ENCODE measurements around the gene MYL10. TPM values are rescaled to one million over a fixed set of nuclear protein-coding genes. Genes with fewer than 3 reads are reported as not detected.

Gene MYL10
- total and polyA plus RNA-seq, 10 of the 15 experiments (the other 5 are each of a cell fraction or from before 2014, with no cell fraction given): not detected

GRCh38 chr7:101669307-101669706 lies 40.2 kb upstream of the MYL10 start:
- no peak for ATAC-seq
- no peaks in the 10 kb centered on the region for H3K4me1 ChIP-seq (ENCODE audit: control insufficient read depth, insufficient read depth, low read length)
- ChIA-PET SMC1A (ENCODE audit: uncharacterized antibody, unreplicated experiment) (no interaction called here), CTCF (no interaction called here), RAD21 (ENCODE audit: unreplicated experiment) (no interaction called here), POLR2A (no interaction called here)
- in situ Hi-C loops (cut with MboI) (no loop called here), intact Hi-C loops (cut with micrococcal nuclease; ENCODE audit: unreplicated experiment) (no loop called here)
- DNase-seq (ENCODE audit: low read depth, low spot score): no peak
- no peaks in the 10 kb centered on the region for H3K36me3 ChIP-seq (ENCODE audit: control insufficient read depth in 2 of 2, insufficient read depth in 2 of 2, low read length in 1 of 2)
- H2AFZ ChIP-seq (ENCODE audit: control insufficient read depth, low read depth, low read length): no peak overlapping the region
- no peaks in the 10 kb centered on the region for H3K79me2 ChIP-seq (ENCODE audit: control insufficient read depth, insufficient read depth, low read length)
- no TSS peak for BruUV-seq (replicated peaks)
- TF ChIP-seq PBX3 (IDR thresholded peaks at IDR 0.05; ENCODE audit: insufficient replicate concordance, low read depth, low read length) (no peak), CTCF (IDR thresholded peaks at IDR 0.05 in 2 of 3, conservative IDR thresholded peaks at IDR 0.05 in 1 of 3; ENCODE audit: control insufficient read depth in 2 of 3, extremely low read depth in 1 of 3, insufficient read depth in 1 of 3, low read depth in 3 of 3, low read length in 3 of 3) (peak in 1 of 3 experiments; percentile 18; a peak in 1 of 6 replicates)
- no peak overlapping the region for H3K9ac ChIP-seq (ENCODE audit: control insufficient read depth, insufficient read depth, low read length)
- H3K9me3 ChIP-seq (replicated peaks; ENCODE audit: control insufficient read depth, insufficient read depth, low read length): peaks cover 2% of the 10 kb centered on the region; the same call in 1 of the 3 replicates
- H3K27me3 ChIP-seq (replicated peaks in 1 of 2; ENCODE audit: control insufficient read depth in 2 of 2, insufficient read depth in 2 of 2, low read length in 1 of 2): no peaks in the 10 kb centered on the region
- H3K4me3 ChIP-seq: no peak overlapping the region
- 0% methylated on average over 1 of the region's 1 CpG for WGBS (ENCODE audit: insufficient coverage, insufficient replicate concordance, low lambda C conversion rate, missing lambda C conversion rate)
- no peaks in the 10 kb centered on the region for H4K20me1 ChIP-seq (ENCODE audit: control insufficient read depth, insufficient read depth)
- no peak overlapping the region for H3K4me2 ChIP-seq (ENCODE audit: control insufficient read depth, insufficient read depth)
- no peak for FAIRE-seq
- H3K27ac ChIP-seq (ENCODE audit: control insufficient read depth, insufficient read depth): no peak overlapping the region

GRCh38 chr7:101668726-101669125 lies 39.6 kb upstream of the MYL10 start:
- Histone ChIP-seq H3K36me3 (ENCODE audit: control insufficient read depth in 2 of 2, insufficient read depth in 2 of 2, low read length in 1 of 2) (no peaks in the 10 kb centered on the region), H4K20me1 (ENCODE audit: control insufficient read depth, insufficient read depth) (no peaks in the 10 kb centered on the region), H3K79me2 (ENCODE audit: control insufficient read depth, insufficient read depth, low read length) (no peaks in the 10 kb centered on the region), H3K27ac (ENCODE audit: control insufficient read depth, insufficient read depth) (no peak overlapping the region), H3K4me3 (no peak overlapping the region), H3K9ac (ENCODE audit: control insufficient read depth, insufficient read depth, low read length) (no peak overlapping the region), H3K4me2 (ENCODE audit: control insufficient read depth, insufficient read depth) (no peak overlapping the region), H3K27me3 (replicated peaks in 1 of 2; ENCODE audit: control insufficient read depth in 2 of 2, insufficient read depth in 2 of 2, low read length in 1 of 2) (no peaks in the 10 kb centered on the region), H3K4me1 (ENCODE audit: control insufficient read depth, insufficient read depth, low read length) (no peaks in the 10 kb centered on the region), H3K9me3 (replicated peaks; ENCODE audit: control insufficient read depth, insufficient read depth, low read length) (peaks cover 3% of the 10 kb centered on the region; the same call in 1 of the 3 replicates), H2AFZ (ENCODE audit: control insufficient read depth, low read depth, low read length) (no peak overlapping the region)
- no peak for TF ChIP-seq SMAD5 (IDR thresholded peaks at IDR 0.05; ENCODE audit: low read depth)
- ChIA-PET POLR2A (no interaction called here), SMC1A (ENCODE audit: uncharacterized antibody, unreplicated experiment) (no interaction called here), RAD21 (ENCODE audit: unreplicated experiment) (no interaction called here), CTCF (no interaction called here)
- no TSS peak for BruUV-seq (replicated peaks)
- 38% methylated on average over 2 of the region's 2 CpGs for WGBS (ENCODE audit: insufficient coverage, insufficient replicate concordance, low lambda C conversion rate, missing lambda C conversion rate)
- DNase-seq (ENCODE audit: low read depth, low spot score) (no peak), ATAC-seq (no peak), FAIRE-seq (no peak)
- intact Hi-C loops (cut with micrococcal nuclease; ENCODE audit: unreplicated experiment) (no loop called here), in situ Hi-C loops (cut with MboI) (no loop called here)
